H1 (cell line): ENCODE results near the gene GRIP2.

ENCODE experiments used
- BCL11A ChIP-seq, 2 experiments: IDR thresholded peaks; one replicate each; pipeline ENCODE4 v1.6.1; 2011; ENCODE audit warnings: low read depth in 2 of 2, low read length in 2 of 2, mild to moderate bottlenecking in 2 of 2
- CBX8 ChIP-seq: fragments of 300-800, 300-1000 bp; sonication (generic); IDR thresholded peaks from 2 replicates; pipeline ENCODE4 v1.7.1; 2016; ENCODE audit warnings: low read depth, low read length, borderline replicate concordance
- GTF2F1 ChIP-seq: IDR thresholded peaks from 2 replicates; pipeline ENCODE4 v1.6.1; 2012; ENCODE audit warnings: low read depth, low read length, improper control_type of control experiment, borderline replicate concordance
- HDAC6 ChIP-seq: IDR thresholded peaks from one replicate; pipeline ENCODE4 v1.7.1; 2012; ENCODE audit warnings: low read depth, mild to moderate bottlenecking, inconsistent platforms, low read length, moderate library complexity
- MAFK ChIP-seq: IDR thresholded peaks from 2 replicates; pipeline ENCODE4 v1.6.1; 2012; ENCODE audit warnings: low read depth, mild to moderate bottlenecking, improper control_type of control experiment, low read length
- POLR2A ChIP-seq, 2 experiments: IDR thresholded peaks; 1 replicate in 1 of 2; 2 replicates in 1 of 2; pipeline ENCODE4 v1.6.1; 2011; ENCODE audit warnings: low read depth in 2 of 2, low read length in 2 of 2, mild to moderate bottlenecking in 2 of 2; ENCODE audit errors: control extremely low read depth in 1 of 2
- RBBP5 ChIP-seq: IDR thresholded peaks from 2 replicates; pipeline ENCODE4 v1.7.1; 2012; ENCODE audit warnings: low read depth, mild to moderate bottlenecking, inconsistent platforms, low read length, moderate library complexity, borderline replicate concordance
- SIN3A ChIP-seq, 2 experiments: IDR thresholded peaks in 1 of 2; conservative IDR thresholded peaks in 1 of 2; 2 replicates each; pipeline ENCODE4 v1.6.1; 2011 to 2012; ENCODE audit warnings: low read length in 2 of 2, improper control_type of control experiment in 1 of 2, low read depth in 1 of 2, mild to moderate bottlenecking in 1 of 2
- SRF ChIP-seq: IDR thresholded peaks from 2 replicates; pipeline ENCODE4 v1.6.1; 2011; ENCODE audit warnings: mild to moderate bottlenecking, low read depth, low read length, moderate library complexity
- SUZ12 ChIP-seq: fragments of 200-600 bp; sonication (generic); IDR thresholded peaks from 2 replicates; pipeline ENCODE4 v1.6.1; 2012; ENCODE audit warnings: mild to moderate bottlenecking, inconsistent platforms, low read length, moderate library complexity, mixed read lengths
- YY1 ChIP-seq: IDR thresholded peaks from 2 replicates; pipeline ENCODE4 v1.6.1; 2011; ENCODE audit warnings: low read depth, mild to moderate bottlenecking, low read length
- ZNF274 ChIP-seq: IDR thresholded peaks from 2 replicates; pipeline ENCODE4 v1.7.0; 2012; ENCODE audit warnings: low read length, borderline replicate concordance; ENCODE audit errors: extremely low read depth
- TF ChIP-seq, protein P1 (sequence below), 3 experiments: IDR thresholded peaks; 1 replicate in 2 of 3; 2 replicates in 1 of 3; pipeline versions ENCODE4 v1.5.1 to v1.6.1; 2011; ENCODE audit warnings: low read length in 3 of 3, mild to moderate bottlenecking in 3 of 3, inconsistent platforms in 2 of 3, low read depth in 1 of 3, moderate library complexity in 1 of 3; ENCODE audit not compliant: insufficient read depth in 1 of 3; ENCODE audit errors: control extremely low read depth in 1 of 3
- TF ChIP-seq, protein P2 (sequence below): IDR thresholded peaks from 2 replicates; pipeline ENCODE4 v1.6.1; 2012; ENCODE audit warnings: low read length, inconsistent platforms

DNA sequence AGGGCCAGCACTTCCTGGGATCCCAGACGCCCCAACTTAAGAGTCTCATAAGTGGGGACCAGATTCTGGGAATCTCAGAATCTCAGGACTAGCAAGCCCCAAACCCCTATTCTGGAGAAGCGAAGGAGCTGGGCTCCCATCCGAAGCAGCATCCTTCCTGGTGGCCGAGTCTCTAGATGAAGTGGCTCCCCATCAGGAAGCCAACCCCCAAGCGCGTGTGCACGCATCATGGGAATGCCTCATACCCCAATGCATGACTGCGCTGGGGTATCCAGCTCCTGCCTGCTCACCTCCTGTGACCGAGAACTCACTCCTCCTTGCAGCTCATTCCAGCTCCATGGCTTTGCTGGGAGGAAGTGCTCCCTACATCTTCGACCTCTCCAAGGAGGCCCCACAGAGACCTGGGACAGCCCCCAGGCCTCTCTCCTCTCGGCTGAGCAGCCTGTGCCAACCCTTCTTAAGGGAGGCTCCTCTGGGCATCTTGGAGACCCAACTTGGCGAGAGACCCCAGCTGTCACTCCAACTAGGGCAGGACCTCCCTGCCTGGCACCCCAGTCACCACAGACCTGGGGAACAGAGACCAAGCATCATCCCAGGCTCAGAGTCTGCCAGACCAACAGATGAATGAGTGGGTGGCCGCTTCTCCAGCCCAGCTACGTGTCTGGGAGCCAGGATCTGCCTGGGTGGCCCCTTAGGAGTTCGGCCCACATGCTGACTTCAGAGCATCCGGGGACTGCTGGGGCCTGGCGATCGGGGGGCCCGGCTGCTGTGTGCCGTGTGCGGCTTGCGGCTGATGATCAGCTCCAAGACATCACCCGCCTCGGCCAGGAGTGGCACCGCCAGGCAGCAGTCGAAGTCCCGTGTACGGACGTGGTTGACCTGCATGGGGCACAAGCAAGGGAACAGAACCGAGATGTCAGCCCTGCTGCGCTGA, 46.9 kb downstream of the GRIP2 start:
- no peak for TF ChIP-seq SIN3A (conservative IDR thresholded peaks at IDR 0.05 in 1 of 2, IDR thresholded peaks at IDR 0.05 in 1 of 2; ENCODE audit: low read depth in 1 of 2, low read length in 2 of 2)
- TF ChIP-seq, protein P1, sequence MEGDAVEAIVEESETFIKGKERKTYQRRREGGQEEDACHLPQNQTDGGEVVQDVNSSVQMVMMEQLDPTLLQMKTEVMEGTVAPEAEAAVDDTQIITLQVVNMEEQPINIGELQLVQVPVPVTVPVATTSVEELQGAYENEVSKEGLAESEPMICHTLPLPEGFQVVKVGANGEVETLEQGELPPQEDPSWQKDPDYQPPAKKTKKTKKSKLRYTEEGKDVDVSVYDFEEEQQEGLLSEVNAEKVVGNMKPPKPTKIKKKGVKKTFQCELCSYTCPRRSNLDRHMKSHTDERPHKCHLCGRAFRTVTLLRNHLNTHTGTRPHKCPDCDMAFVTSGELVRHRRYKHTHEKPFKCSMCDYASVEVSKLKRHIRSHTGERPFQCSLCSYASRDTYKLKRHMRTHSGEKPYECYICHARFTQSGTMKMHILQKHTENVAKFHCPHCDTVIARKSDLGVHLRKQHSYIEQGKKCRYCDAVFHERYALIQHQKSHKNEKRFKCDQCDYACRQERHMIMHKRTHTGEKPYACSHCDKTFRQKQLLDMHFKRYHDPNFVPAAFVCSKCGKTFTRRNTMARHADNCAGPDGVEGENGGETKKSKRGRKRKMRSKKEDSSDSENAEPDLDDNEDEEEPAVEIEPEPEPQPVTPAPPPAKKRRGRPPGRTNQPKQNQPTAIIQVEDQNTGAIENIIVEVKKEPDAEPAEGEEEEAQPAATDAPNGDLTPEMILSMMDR (IDR thresholded peaks at IDR 0.05; ENCODE audit: control extremely low read depth in 1 of 3, insufficient read depth in 1 of 3, low read depth in 1 of 3, low read length in 3 of 3): no peak
- no peak for TF ChIP-seq SRF
- no peak for TF ChIP-seq SUZ12
- TF ChIP-seq POLR2A (IDR thresholded peaks at IDR 0.05; ENCODE audit: control extremely low read depth in 1 of 2, low read depth in 2 of 2, low read length in 2 of 2): no peak
- TF ChIP-seq RBBP5: no peak
- TF ChIP-seq, protein P2, sequence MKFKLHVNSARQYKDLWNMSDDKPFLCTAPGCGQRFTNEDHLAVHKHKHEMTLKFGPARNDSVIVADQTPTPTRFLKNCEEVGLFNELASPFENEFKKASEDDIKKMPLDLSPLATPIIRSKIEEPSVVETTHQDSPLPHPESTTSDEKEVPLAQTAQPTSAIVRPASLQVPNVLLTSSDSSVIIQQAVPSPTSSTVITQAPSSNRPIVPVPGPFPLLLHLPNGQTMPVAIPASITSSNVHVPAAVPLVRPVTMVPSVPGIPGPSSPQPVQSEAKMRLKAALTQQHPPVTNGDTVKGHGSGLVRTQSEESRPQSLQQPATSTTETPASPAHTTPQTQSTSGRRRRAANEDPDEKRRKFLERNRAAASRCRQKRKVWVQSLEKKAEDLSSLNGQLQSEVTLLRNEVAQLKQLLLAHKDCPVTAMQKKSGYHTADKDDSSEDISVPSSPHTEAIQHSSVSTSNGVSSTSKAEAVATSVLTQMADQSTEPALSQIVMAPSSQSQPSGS: no peak
- no peak for TF ChIP-seq MAFK
- TF ChIP-seq ZNF274: no peak
- TF ChIP-seq CBX8: no peak
- TF ChIP-seq BCL11A (IDR thresholded peaks at IDR 0.05; ENCODE audit: low read depth in 2 of 2, low read length in 2 of 2): no peak
- no peak for TF ChIP-seq HDAC6
- TF ChIP-seq YY1: no peak
- no peak for TF ChIP-seq GTF2F1
